Glomerular visceral epithelial cell (primary cell): ENCODE results near the gene NPSR1.
"Not testable (repeated sequence)": the region's sequence is repeated elsewhere in the genome, so short reads cannot be mapped to it uniquely, and the experiment has no call there.

ENCODE experiments used
- DNase-seq: peaks from one replicate; pipeline ENCODE4 v3.0.0-alpha.2; 2016; ENCODE audit errors: extremely low spot score

The NPSR1 gene, protein sequence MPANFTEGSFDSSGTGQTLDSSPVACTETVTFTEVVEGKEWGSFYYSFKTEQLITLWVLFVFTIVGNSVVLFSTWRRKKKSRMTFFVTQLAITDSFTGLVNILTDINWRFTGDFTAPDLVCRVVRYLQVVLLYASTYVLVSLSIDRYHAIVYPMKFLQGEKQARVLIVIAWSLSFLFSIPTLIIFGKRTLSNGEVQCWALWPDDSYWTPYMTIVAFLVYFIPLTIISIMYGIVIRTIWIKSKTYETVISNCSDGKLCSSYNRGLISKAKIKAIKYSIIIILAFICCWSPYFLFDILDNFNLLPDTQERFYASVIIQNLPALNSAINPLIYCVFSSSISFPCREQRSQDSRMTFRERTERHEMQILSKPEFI

DNA sequence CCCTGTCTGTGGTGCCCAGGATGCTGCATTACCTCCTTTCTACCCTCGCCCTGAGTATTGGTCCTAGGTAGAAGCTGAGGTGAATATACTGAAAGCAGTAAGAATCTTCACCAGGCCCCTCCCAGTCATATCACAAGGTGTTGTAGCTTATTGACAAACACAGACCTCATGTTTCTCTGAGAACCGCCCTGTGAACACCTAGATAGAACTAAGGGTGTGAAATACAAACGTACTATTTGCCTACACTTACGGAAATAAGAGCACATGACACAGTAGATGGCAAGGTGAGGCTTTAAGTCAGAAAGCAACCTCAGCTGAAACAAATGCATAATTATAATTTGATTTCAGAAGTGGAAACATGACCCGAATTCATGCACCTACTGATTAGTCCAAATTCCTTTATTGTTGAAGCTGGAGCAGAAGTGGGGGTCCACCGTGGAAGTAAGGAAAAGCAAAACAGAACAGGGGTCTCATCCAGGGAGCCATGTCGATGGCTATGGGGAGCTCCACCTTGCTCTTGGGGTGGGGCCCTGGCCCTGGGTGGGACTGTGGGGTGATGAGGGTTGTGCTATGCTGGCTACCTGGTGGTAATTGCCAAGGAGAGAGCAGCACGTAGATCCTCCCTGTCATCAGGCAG, at the start of gene NPSR1:
Gene NPSR1, plus strand, starts transcription at position 587 of the 637 bp plus-strand sequence. CDS start 195 bp downstream, outside the sequence.
- no peak for DNase-seq

DNA sequence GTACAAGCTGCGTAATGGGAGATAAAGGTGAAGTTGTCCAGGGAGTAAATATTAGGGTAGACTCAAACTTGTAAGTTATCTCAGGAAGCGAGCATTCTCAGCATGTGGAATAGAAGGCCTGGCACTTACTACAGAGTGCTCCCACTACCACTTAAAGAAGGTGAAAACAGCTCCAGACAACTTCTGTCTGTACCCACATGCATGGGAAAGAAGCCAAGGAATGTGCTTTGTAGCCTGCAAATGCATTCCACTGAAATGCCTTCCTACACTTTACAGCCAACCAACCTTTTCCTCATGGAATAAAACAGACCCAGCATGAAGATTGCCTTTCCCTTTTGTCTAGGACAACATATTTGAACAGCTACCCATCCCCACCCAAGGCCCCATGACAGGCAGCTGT, 45.4 kb upstream of the NPSR1 start:
- no peak for DNase-seq

DNA sequence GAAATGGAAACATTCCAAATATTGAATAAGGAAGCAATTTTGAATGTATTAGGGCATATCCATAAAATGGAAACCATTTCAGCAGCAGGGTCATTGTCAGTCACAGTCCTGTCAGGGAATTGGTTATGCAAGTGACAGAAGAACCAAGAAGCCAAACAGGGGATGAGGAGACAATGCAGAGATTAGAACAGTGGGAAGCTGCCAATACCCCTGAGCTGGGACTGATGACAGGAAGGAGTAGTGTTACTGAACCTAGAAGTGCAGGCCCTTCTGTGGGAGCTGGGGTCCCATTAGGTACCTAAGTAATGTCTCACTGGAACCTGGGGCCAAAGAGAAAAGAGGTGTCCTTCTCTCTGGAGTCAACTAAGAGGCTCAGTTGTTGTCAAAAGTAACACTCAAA, 37.6 kb upstream of the NPSR1 start:
- DNase-seq, result no peak

DNA sequence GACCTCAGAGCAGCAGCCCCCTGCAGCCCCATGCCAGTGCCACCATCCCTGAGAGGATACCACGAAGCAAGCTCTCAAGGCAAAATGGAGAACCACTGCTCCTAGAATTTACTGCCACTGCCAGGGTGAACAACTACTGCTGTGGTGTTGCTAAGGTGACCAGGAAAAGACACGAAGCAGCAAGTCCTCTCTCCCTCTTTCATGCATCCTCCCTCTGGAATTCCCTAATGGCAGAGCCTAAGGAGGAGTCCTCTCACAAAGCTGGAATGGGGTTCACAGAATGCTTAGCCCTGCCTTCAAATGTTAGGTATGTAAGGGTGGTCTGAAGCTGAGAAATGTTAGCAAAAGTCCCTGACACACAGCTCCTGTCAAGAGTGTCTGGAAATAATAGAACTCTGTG, 35.8 kb upstream of the NPSR1 start:
- DNase-seq, result no peak

DNA sequence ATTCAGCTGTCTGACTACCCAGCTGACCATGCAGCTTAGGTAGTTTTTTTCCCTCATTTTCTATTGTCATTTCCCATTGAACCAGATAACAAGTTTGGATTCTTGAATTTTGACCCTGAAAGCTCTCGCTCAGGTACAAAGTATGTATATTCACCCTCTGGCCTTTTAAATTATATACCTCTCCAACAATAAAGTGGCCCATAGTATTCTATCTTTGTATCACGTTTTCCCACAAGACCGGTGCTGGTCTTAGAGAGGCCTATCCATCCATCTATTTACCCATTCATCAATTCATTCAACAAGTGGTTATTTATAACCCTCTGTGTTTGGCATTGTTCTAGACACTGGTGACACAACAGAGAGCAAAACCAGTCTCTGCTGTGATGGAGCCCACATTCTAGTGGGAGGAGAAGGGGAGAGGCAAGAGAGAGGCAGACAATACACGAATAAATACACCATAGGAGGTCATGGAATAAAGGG, 35.2 kb upstream of the NPSR1 start:
- DNase-seq, result no peak

DNA sequence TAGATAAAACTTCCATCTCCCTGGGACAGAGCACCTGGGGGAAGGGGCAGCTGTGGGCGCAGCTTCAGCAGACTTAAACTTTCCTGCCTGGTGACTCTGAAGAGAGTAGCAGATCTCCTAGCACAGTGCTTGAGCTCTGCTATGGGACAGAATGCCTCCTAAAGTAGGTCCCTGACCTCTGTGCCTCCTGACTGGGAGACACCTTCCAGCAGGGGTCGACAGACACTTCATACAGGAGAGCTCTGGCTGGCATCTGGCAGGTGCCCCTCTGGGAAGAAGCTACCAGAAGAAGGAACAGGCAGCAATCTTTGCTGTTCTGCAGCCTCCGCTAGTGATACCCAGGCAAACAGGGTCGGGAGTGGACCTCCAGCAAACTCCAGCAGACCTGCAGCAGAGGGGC, 29.4 kb upstream of the NPSR1 start:
- DNase-seq, result not testable (repeated sequence)

DNA sequence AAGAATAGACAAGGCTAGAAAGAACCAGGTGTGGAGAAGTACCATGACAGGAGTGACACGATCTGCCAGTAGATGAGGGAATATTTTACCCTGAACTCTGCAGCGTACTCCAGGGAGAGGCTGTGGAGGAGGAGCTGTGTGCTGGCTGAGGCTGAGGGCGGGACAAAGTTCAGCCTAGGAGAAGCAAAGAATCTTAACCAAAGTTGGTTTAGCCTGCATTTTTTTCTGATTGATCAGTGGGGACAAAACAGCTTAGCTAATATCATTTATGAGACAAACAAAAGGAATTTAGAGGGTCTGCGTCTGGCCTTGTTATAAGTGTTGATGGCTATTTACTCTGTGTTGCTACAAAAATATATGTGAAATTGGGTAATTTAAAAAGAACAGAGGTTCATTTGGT, 5.2 kb upstream of the NPSR1 start:
- no peak for DNase-seq

DNA sequence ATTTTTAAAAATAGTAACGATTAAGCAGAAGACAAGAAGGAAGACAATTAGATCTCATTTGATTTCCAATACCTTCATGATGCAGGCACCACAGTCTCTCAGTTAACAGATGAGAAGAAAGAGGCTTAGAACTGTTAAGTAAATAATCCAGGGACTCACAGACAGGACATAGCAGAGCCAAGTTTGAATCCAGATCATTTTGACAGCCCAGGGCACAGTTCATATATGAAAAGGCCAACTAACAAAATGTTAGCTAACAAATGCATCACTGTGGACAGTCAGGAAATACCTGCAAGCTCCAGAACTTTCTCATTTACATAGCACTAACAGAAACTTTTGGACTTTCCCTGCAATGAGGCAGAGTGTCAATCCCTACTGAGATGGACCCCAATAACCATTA, 4.2 kb upstream of the NPSR1 start:
- DNase-seq, result no peak

DNA sequence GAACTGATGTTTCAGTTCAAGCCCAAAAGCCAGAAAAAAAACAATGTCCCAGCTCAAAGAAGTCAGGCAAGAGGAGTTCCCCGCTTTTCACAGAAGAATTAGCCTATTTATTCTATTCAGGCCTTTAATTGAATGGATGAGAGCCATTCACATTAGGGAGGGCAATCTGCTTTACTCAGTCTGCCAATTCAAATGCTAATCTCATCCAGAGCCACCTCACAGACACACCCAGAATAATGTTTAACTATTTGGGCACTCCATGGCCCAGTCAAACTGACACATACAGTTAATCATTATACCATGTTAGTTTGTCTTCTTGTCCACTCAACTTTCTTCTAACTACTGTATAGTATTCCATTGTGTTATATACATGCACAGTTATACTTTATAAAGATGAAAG, 2.6 kb upstream of the NPSR1 start:
- no peak for DNase-seq

DNA sequence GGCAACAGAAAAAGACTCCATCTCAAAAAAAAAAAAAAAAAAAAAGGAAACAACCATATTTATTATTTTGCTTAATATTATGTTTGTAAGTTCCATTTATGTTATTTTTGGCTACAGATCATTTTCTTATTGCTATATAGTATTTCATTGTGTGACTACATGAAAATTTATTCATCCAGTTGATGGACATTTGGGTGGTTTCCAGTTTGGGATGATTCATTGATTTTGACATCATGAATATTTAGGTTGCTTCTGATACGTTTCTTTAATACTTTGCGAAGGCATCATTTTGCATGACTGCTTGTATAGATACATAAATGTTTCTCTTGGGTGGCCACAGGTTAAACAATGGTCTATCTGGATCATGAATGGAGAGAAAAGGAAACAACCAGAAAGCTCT, 2.0 kb upstream of the NPSR1 start:
- DNase-seq, result no peak

DNA sequence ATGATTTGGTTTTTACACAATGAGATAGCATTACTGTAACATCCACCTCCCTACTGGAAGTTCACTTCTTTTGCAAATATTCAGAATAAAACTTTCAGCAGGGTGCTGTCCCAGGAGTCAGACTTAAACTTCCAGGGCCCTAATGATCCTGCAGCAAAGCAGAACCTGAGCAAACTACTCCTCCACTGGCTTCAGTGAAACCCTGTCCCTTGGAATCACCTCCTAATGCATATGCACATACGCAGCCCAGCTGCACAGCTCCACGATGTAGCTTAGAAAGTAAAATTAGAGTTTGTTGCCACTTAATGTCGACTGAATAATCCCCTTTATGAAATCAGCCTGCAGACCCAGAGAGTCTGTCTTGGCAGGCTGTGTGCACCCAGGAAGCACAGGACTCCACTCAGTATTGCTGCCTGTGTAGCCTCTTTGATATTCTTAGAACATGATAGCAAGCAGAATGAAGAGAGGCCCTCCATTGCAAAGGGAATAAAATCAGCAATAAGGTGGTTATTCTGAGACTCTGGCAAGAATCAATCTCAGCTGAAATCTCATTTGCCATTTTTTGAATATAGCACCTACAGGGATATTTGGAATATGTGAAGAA, 1.6 kb downstream of the NPSR1 start:
- no peak for DNase-seq

DNA sequence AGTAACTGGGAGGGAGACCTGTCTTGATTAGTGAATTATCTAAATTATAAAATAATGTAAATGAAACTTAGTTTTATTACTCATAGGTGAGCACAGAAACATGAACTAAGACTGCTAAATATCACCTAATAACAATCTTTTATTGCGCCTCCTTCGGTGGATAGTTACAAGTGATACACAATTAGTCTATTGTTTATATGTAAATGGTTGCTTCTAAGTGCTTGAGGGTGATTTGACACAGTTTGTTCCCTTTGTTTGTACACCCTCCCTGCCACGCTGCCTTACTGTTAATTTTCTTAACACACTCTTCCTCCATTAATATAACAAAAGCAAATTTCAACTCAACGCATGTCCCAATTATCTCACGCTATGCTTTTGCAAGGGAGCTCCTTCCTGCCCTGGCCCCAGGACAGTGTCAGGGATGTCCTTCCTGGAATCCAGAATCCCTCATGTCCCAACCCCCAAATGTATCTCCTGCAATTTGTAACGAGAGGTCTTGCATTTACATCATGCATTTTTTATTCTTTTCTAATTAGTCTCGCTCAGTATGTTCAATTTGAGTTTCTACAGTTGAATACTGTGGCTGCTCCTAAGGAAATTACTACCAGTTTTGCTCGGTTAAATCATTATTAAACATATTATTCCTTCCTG, 4.2 kb downstream of the NPSR1 start:
- no peak for DNase-seq

DNA sequence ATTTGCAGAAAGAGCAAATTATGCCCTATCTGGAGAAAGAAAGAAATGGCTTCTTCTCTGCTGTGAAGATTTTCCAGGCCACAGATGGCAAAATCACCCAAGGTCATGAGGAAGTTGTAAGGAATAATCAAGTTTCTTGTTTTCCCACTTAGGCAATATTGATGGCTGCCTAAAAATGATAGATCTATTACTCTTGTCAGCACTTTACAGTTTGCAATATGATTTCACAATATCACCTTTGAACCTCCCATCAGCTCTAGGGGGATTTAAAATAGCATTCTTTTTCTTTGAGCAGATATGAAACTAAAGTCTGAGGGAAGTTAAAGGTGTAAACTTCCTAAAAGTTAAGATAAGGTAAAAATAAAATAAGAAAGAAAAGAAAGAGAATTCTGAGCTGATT, 6.7 kb downstream of the NPSR1 start:
- DNase-seq, result no peak

DNA sequence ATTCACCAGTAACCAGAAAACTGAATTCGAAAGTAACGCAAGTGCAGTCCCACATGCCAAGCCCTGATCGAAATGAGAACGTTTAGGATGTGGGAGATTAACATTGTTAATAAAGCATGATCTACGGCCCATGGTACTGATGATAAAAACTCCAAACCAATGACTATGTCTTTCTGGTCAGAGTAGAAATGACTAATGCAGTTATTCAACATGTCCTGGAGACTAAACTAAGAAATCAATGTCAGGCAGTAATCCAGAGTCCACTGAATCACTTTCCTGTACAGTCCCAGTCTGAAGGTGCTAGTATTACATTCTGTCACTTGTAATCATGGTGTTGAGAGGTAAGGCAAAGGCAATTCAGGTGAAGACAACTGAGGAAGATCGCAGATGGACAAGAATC, 14.4 kb downstream of the NPSR1 start:
- no peak for DNase-seq

DNA sequence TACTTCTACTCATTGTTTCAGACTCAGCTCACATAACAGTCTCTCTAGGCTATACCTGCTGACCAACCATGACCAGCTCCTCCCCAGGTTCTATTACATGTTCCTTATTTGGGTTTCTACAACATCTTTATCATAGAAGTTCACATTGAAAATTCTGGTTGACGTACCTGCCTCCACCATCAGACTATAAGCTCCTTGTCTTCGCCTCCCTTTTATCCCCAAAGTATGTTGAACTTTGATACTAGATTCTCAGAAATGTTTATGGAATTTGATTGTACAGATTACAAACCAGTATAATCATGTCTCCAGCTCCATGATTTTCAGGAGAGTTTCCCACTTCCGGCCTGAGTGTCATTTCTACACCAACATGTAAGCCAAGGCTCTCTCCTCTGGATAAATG, 15.0 kb downstream of the NPSR1 start:
- DNase-seq, result no peak

DNA sequence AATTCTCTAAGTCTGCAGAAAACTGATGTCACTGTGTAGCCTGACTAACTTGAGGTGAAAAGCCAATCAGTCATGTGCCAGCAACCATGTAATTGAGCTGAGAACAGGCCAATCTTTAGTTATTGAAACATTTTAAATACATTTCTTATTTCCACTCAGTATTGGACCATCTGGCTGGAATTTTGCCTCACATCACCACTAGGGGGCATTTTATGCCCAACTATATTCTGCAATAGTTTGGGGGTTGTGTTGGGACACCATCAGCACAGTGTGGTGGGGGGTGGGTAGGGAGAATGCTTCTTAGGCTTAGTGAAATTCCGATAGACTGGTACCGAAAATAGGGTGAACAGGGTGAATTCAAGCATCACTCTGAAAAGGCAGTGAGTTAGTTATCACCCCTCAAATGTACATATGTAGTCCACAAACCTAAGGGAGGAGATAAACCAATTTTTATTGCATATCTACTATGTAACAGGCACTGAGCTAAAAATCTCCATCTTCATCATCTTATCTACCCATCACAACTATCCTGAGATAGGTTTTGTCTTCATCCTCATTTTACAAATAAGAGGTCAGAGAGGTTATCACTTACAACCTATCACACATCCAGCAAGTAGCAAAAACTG, 17.8 kb downstream of the NPSR1 start:
- peak; percentile 11 for DNase-seq

DNA sequence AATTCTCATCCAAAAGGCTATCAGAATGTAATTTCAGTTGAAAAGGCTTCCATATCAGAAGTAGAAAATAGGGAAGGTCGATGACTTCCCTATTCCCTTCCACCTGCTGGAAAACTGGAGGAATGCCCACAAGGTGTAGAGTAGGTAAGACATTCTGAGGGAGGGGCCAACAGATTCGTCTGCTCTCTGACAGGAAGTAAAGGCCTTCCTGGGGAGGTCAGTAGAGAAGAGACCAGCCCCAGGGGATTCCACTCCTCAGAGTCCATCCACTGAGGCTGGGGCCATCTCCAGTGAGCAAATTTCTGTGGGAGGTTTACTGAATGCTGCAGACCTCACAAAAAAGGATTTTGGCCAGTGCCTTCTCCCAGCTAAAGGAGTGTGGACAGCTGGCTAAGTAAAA, 19.5 kb downstream of the NPSR1 start:
- DNase-seq, result no peak

DNA sequence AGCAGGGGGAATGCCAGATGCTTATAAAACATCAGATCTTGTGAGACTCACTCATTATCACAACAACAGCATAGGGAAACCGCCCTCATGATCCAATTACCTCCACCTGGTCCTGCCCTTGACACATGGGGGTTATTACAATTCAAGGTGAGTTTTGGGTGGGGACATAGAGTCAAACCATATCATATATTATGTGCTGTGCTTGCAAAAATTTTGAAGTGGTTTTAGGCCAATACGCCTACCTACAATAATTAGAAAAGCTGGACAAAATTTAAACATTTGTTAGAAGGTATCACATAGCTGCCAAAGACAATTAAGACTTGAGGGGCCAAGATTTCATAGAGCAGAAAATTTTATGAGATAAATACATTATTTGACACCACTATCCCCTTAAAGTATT, 29.5 kb downstream of the NPSR1 start:
- no peak for DNase-seq

DNA sequence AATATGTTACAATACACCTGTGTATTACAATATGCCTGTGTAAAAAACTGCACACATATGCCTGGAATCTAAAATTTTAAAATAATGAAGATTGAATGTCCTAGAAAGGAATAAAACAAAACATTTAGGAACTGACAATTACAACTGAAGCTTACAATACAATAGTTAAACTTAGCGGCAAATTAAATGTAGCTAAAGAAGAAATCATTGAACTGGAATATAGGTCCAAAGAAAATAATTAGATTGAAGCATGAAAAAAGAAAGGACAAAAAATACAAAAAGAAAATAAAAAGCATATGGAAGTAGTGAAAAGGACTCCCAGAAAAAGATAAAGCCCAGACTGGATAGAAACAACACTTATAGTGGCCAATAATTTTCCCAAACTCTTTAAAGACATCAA, 38.4 kb downstream of the NPSR1 start:
- no peak for DNase-seq

DNA sequence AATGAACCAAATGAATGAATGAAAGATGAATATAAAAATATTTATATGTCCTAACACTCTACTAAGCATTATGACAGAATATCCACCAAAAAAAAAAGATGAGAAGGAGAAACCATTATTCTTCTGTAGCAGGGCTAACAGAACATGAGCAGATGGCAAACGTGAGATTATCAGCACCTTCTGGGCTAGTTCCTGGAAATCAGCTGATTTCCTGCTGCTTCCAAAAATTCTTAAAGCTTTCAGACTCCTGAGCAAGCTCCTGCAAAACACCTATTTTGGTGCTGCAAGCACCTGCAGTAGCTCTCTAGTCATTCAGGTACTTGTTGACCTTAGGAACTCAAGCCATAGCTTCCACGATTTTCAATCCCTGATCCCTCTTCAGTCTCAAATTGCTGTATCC, 51.8 kb downstream of the NPSR1 start:
- DNase-seq, result no peak

DNA sequence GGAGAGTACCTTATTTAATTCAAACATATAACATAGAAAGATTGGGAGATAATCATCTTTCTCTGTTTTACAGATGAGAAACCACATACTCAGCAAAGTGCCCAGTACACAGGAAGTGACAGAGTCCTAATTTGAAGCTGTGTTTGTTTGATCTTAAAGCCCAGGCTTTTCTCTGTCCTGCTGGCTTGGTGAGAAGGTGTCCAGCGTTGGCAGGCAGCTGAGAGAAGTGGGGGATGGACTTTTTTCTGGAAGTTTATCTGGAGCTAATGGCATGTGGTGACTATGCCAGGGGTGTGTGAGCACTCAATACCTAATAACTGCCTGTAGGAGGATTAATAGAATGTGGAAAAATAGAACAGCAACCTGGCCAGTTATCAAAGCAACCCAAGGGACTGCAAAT, 60.8 kb downstream of the NPSR1 start:
- no peak for DNase-seq

DNA sequence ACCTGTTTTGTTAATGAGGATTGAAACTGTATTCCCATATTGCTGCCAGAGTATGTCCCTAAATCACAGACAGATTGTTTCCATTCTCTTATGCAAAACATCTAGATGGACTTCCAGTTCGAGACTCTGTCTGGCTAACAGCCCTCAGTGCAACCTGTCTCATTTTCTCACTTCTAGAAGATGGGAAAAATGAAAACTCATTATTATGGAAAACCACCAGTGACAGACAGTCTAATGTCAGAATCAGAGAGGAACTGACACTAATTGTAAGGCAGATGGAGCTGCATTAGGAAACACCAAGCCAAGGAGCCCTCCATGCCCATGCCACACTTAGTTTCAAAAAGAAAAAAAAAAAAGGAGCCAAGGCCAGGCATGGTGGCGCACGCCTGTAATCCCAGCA, 61.6 kb downstream of the NPSR1 start:
- no peak for DNase-seq
